NK-92 (cell line): ENCODE results near the gene C1orf122.

Source experiments
- DNase-seq: peaks from one replicate; lab custom pipeline; 2025; ENCODE audit not compliant: unreplicated experiment; lab: John Stamatoyannopoulos, UW

C1orf122 gene

DNA sequence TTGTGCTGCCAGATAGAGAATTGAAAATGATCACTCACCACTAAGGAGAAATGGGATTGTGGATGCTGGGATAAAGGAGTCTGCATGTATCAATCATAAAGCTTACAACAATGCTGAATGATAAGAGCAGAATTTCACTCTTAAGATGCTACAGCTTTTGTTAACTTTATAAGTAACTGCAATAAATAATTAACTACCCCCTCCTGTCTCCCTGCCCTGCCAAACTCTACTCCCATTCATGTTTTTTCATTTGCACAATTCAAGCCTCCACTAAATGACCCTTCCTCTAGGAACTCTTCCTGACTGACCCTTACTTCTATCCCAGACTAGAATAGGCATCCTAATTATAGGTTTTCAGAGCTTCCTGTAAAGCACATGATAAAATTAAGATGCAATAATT, 36.9 kb downstream of the C1orf122 start:
- DNase-seq, result no peak

GRCh38 chr1:37845049-37845646, 37.6 kb downstream of the C1orf122 start:
- DNase-seq, result no peak

- no peak for DNase-seq
Measured at GRCh38 chr1:37845786-37846185, 38.2 kb downstream of the C1orf122 start.

DNA sequence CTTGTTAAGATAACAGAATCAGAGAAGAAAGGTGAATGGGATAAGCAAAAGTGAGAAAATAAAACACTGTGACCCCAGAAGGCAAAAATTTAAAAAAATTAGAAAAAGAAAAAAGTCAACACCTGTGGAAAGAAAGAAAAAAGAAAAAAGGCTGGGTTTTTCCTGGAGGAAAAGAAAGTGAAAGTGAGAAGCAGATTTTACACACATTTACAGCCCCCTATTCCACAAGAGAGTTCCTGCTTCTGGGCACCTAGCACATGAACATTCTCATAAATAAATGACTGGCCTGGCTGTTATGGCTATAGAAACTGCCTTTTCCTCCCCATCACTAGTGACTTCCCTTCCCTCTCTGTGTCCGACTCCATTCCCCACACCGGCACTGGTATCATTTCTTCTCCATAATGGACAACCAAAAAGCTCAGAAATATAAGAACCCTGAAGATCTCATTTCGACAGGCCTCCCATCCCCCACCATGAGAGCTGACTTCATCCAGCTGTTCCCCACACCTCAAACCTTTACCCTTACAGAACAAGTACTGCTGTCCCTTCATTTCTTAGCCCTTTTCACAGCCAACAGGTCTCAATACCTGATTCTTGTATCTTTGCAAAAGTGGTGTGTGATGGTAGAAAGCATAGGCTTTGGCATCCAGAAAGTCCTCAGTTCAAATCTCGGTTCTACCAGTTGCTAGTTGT, 39.2 kb downstream of the C1orf122 start:
- no peak for DNase-seq

GRCh38 chr1:37849480-37849879, 41.9 kb downstream of the C1orf122 start:
- DNase-seq, result no peak

DNA sequence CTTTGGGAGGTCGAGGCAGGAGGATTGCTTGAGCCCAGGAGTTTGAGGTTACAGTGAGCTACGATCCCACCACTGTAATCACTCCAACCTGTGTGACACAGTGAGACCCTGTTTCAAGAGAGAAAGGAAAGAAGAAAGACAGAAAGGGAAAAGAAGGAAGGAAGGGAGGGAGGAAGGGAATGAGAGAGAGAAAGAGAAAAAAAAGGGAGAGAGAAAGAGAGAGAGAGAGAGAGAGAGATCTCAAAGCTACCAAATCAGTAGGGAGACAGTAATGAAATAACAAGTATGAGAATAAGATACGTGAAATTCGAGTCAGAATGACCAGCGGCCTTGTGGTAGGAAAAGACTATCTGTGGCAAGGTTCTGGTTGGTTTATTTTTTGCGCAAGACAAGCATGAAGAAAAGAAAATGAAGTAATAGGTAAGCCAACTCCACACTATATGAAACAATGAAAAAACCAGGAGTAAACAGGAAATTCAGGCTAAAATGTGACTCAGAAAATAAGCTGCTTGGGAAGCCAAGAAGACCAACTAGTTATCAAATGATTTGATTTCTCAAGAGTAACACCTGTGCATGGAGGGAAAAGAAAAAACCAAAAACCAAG, 42.9 kb downstream of the C1orf122 start:
- DNase-seq, result no peak

- DNase-seq, result no peak
Measured at GRCh38 chr1:37851262-37851661, 43.7 kb downstream of the C1orf122 start.

GRCh38 chr1:37851782-37852210, 44.2 kb downstream of the C1orf122 start:
- DNase-seq, result no peak

DNA sequence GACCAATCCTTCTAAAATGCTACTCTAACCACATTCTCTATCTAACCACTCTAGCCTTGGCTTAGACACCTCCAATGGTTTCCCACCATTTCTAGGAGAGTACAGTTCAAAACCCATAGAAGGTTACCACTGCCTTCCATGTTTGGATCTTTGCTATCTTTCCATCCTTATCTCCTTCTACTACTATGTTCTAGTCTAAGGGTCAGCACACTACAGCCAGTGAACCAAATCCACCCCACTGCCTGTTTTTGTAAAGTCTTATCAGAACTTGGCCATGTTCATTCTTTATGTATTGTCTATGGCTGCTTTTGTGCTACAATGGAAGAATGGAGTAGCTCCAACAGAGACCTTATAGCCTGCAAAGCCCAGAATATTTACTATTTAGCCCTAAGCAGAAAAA, 45.6 kb downstream of the C1orf122 start:
- DNase-seq, result no peak

DNA sequence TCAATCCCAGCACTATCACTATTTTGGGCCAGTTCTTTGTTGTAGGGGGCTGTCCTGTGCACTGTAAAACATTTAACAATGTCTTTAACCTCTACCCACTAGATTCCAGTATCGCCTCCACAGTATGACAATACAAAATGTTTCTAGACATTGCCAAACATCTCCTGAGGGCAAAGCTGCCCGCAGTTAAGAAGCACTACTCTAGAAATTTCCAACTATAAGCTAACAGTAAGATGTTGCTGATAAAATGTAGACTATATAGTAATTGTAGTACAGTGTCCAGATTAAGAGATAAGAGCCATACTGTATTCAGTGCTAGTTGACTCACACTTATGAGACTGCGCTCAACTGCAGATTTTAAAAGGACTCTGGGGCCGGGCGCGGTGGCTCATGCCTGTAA, 46.8 kb downstream of the C1orf122 start:
- DNase-seq, result no peak
